Gastrocnemius medialis (tissue), 4 donors: ENCODE data around the gene SORBS2.

ENCODE experiments used
- POLR2A ChIP-seq, 2 donors: fragments of 450-650 bp; IDR thresholded peaks; one replicate each; pipeline ENCODE4 v1.6.1; 2017; ENCODE audit warnings: antibody characterized with exemption in 2 of 2, mild to moderate bottlenecking in 2 of 2, moderate library complexity in 2 of 2
- TF ChIP-seq, protein P1 (sequence below), 5 experiments: fragments of 450-650 bp in 3 of 5; fragments of 200-600 bp in 2 of 5; sonication (generic) in 2 of 5; IDR thresholded peaks in 4 of 5; conservative IDR thresholded peaks in 1 of 5; 1 replicate in 4 of 5; 2 replicates in 1 of 5; pipeline ENCODE4 v1.5.1; 2016 to 2019; ENCODE audit warnings: antibody characterized with exemption in 5 of 5, mild to moderate bottlenecking in 3 of 5, moderate library complexity in 3 of 5

DNA sequence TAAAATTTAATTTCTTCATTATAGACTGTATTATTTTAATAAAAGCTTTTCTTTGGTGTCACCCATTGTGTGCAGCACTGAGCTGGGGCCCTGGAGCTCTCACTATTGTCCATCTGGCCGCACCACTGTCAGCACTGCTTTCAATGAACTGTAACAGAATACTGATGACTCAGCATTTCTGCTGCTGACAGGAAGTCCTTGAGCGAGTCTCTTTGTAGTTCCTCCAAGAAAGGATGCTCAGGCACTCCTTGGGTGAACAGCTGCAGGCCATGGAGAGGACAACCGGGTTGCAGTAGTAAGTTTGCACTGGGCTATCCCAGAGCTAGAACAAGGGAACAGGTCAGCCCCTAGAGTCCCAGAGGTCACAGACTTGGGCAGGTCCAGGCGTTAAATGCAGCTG, 81.6 kb downstream of the SORBS2 start:
- no peak for TF ChIP-seq POLR2A (IDR thresholded peaks at IDR 0.05)
- TF ChIP-seq, protein P1, sequence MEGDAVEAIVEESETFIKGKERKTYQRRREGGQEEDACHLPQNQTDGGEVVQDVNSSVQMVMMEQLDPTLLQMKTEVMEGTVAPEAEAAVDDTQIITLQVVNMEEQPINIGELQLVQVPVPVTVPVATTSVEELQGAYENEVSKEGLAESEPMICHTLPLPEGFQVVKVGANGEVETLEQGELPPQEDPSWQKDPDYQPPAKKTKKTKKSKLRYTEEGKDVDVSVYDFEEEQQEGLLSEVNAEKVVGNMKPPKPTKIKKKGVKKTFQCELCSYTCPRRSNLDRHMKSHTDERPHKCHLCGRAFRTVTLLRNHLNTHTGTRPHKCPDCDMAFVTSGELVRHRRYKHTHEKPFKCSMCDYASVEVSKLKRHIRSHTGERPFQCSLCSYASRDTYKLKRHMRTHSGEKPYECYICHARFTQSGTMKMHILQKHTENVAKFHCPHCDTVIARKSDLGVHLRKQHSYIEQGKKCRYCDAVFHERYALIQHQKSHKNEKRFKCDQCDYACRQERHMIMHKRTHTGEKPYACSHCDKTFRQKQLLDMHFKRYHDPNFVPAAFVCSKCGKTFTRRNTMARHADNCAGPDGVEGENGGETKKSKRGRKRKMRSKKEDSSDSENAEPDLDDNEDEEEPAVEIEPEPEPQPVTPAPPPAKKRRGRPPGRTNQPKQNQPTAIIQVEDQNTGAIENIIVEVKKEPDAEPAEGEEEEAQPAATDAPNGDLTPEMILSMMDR (IDR thresholded peaks at IDR 0.05 in 4 of 5, conservative IDR thresholded peaks at IDR 0.05 in 1 of 5) = no peak
